ENCODE measurements around the gene XRCC5.

XRCC5 gene

DNA sequence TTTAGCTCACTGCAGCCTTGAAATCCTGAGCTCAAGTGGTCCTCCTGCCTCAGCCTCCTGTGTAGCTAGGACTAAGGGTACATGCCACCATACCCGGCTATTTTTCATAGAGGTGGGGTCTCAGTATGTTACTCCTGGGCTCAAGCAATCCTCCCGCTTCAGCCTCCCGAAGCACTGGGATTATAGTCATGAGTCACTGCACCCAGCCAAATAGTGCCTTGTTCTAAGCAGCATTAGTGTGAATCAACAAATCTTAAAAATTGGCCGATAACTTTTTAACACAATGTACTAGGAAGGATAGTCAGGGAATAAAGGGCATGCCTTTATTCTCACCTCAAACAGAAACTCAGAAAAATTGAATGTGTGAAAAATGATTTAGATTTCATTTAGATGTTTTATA, 51.6 kb downstream of the XRCC5 start:
- H3K27ac ChIP-seq: no peak overlapping the region
- H3K9me3 ChIP-seq (ENCODE audit: low read depth, low read length): no peaks in the 10 kb centered on the region
- no peak for DNase-seq (ENCODE audit: low read depth, low spot score)
- TF ChIP-seq POLR2AphosphoS5 (IDR thresholded peaks at IDR 0.05; ENCODE audit: borderline replicate concordance, low read depth, low read length) (no peak), EZH2 (IDR thresholded peaks at IDR 0.05) (no peak), FOXP2 (optimal IDR thresholded peaks at IDR 0.05; ENCODE audit: control extremely low read depth, extremely low read length, insufficient read depth) (no peak)
- H3K9ac ChIP-seq (ENCODE audit: insufficient read length): no peak overlapping the region
- H3K36me3 ChIP-seq (ENCODE audit: insufficient read depth, low read length): peaks cover 97% of the 10 kb centered on the region
- H3K4me3 ChIP-seq: no peak overlapping the region

DNA sequence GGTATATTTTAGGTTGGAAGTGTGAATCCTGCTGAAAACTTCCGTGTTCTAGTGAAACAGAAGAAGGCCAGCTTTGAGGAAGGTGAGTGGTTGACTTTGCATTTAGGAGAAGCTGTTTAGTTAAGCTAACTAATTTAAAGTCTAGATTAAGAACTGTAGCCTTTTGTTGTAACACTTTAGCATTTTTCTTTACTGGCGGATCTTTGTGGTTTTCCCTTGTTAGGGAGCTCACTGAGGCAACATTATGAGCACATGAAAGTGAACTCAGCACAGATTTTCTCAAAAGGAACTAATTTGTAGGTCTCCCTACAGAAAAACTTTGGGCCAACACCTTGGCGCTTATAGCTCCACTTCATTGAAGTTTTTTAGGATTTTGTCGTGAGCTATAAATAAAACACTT, 52.8 kb downstream of the XRCC5 start:
- Histone ChIP-seq H3K36me3 (ENCODE audit: insufficient read depth, low read length) (peaks cover 97% of the 10 kb centered on the region), H3K27ac (no peak overlapping the region; the same call in 1 of the 2 replicates), H3K9me3 (ENCODE audit: low read depth, low read length) (no peaks in the 10 kb centered on the region), H3K9ac (ENCODE audit: insufficient read length) (no peak overlapping the region), H3K4me3 (no peak overlapping the region)
- DNase-seq (ENCODE audit: low read depth, low spot score): no peak
- TF ChIP-seq POLR2AphosphoS5 (IDR thresholded peaks at IDR 0.05; ENCODE audit: borderline replicate concordance, low read depth, low read length) (no peak), EZH2 (IDR thresholded peaks at IDR 0.05) (no peak), FOXP2 (optimal IDR thresholded peaks at IDR 0.05; ENCODE audit: control extremely low read depth, extremely low read length, insufficient read depth) (no peak)

DNA sequence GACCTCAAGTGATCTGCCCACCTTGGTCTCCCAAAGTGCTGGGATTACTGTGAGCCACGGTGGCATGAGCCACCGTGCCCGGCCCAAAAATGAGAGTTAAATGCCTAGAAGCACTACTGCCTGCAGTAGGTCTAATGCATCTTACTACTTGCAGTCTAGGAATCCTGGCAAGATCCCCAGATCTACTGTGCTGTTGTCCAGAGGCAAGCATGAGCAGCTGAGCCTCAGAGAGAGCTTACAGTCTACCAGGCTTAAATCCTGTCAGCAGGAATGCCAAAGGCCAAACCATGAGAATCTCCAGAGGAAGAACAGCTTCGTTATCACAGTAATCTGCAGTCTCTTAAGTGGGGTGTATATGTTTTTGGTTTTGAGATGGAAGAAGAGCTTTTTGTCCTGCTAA, 54.4 kb downstream of the XRCC5 start:
- Histone ChIP-seq H3K4me3 (no peak overlapping the region), H3K36me3 (ENCODE audit: insufficient read depth, low read length) (peaks cover 96% of the 10 kb centered on the region), H3K9me3 (ENCODE audit: low read depth, low read length) (no peaks in the 10 kb centered on the region), H3K9ac (ENCODE audit: insufficient read length) (no peak overlapping the region), H3K27ac (no peak overlapping the region; the same call in 1 of the 2 replicates)
- TF ChIP-seq EZH2 (IDR thresholded peaks at IDR 0.05) (no peak), POLR2AphosphoS5 (IDR thresholded peaks at IDR 0.05; ENCODE audit: borderline replicate concordance, low read depth, low read length) (no peak), FOXP2 (optimal IDR thresholded peaks at IDR 0.05; ENCODE audit: control extremely low read depth, extremely low read length, insufficient read depth) (no peak)
- no peak for DNase-seq (ENCODE audit: low read depth, low spot score)

DNA sequence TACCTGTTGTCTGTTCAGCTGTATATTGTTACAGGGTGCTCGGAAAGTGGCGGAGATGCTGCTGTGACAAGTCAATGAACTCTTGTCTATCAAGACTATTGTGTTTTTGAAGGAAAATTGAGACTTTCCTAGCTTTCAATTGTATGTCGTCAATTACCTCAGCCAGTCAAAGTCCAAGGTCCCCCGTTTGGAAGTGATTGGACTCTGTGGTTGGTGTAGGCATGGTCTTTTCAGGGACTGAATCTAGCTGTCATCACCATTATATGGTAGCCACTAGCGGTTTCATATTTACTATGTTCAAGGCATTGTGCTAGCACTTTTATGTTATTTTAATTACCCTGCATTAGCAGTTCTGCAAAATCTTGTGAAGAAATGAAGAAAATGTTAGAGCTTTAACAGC, 54.9 kb downstream of the XRCC5 start:
- Histone ChIP-seq H3K9me3 (ENCODE audit: low read depth, low read length) (no peaks in the 10 kb centered on the region), H3K9ac (ENCODE audit: insufficient read length) (no peak overlapping the region), H3K27ac (peak overlapping the region; percentile 7; the same call in 1 of the 2 replicates), H3K4me3 (no peak overlapping the region), H3K36me3 (ENCODE audit: insufficient read depth, low read length) (peaks cover 98% of the 10 kb centered on the region)
- no peak for DNase-seq (ENCODE audit: low read depth, low spot score)
- TF ChIP-seq POLR2AphosphoS5 (IDR thresholded peaks at IDR 0.05; ENCODE audit: borderline replicate concordance, low read depth, low read length): no peak
- no peak for TF ChIP-seq FOXP2 (optimal IDR thresholded peaks at IDR 0.05; ENCODE audit: control extremely low read depth, extremely low read length, insufficient read depth)
- TF ChIP-seq EZH2 (IDR thresholded peaks at IDR 0.05): no peak

DNA sequence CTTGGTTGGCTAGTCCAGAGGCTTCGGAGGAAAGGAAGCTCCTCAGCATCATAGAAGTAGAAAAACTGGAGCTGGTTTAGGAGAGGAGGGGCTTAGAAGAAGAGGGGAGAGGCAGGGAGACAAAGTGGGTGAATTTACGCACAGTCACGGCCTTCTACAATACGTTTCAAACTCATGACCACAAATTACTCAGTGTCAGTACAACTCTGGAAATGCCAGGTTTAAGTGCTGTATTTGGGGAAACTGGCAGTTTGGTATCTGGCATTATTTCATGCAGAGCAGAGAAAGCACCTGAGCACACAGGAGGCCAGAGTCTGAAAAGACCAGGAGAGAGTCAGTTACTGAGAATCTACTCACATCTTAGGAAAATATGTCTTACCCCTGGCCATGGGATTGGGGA, 55.4 kb downstream of the XRCC5 start:
- Histone ChIP-seq H3K4me3 (no peak overlapping the region), H3K9me3 (ENCODE audit: low read depth, low read length) (no peaks in the 10 kb centered on the region), H3K36me3 (ENCODE audit: insufficient read depth, low read length) (peaks cover 97% of the 10 kb centered on the region), H3K9ac (ENCODE audit: insufficient read length) (no peak overlapping the region), H3K27ac (no peak overlapping the region)
- no peak for TF ChIP-seq FOXP2 (optimal IDR thresholded peaks at IDR 0.05; ENCODE audit: control extremely low read depth, extremely low read length, insufficient read depth)
- TF ChIP-seq EZH2 (IDR thresholded peaks at IDR 0.05): no peak
- TF ChIP-seq POLR2AphosphoS5 (IDR thresholded peaks at IDR 0.05; ENCODE audit: borderline replicate concordance, low read depth, low read length): 0 out of 2 replicates have a peak, but pooled peaks have one; percentile 20
- no peak for DNase-seq (ENCODE audit: low read depth, low spot score)

DNA sequence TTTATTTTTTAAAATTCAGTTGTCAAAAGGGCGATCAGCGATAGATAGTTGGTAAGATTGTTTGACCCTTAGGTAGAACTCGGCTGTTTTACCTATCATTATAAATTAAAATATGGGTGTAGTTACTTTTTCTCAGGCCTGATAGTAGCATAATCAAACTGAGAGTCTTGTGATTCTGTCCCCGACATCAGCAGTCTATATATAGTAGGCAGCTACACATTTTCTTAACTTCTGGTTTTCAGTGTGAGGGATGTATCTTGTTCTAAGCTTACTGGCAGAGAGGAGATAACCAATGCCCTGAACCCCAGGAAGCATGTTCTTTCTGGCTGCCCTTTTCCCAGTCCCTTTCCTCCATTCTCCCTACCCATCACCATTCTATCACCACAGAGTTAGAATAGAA, 56.6 kb downstream of the XRCC5 start:
- DNase-seq (ENCODE audit: low read depth, low spot score): no peak
- Histone ChIP-seq H3K9me3 (ENCODE audit: low read depth, low read length) (no peaks in the 10 kb centered on the region), H3K27ac (peak overlapping the region; percentile 52), H3K36me3 (ENCODE audit: insufficient read depth, low read length) (peaks cover 86% of the 10 kb centered on the region), H3K9ac (ENCODE audit: insufficient read length) (no peak overlapping the region), H3K4me3 (no peak overlapping the region)
- TF ChIP-seq EZH2 (IDR thresholded peaks at IDR 0.05) (no peak), FOXP2 (optimal IDR thresholded peaks at IDR 0.05; ENCODE audit: control extremely low read depth, extremely low read length, insufficient read depth) (no peak), POLR2AphosphoS5 (IDR thresholded peaks at IDR 0.05; ENCODE audit: borderline replicate concordance, low read depth, low read length) (no peak)

DNA sequence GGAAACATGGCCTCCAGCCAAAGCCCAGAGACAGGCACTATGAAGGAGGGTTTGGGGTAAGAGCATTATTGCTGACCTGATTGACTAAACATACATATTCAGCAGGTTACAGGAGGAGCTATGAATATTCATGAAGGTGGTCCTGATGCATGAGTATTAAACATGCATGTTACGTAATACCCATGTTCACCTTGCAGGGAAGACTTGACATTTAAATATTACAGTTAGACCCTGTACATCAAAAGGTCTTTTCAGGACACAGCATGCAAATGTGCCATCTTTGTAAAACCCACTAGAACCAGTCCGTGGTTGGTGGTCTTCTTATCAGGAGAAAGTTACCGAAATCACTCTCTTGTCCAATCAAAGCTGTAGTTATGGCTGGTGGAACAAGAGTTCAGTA, 59.9 kb downstream of the XRCC5 start:
- no peaks in the 10 kb centered on the region for H3K9me3 ChIP-seq (ENCODE audit: low read depth, low read length)
- peak overlapping the region; percentile 32 for H3K27ac ChIP-seq
- peaks cover 78% of the 10 kb centered on the region for H3K36me3 ChIP-seq (ENCODE audit: insufficient read depth, low read length)
- DNase-seq (ENCODE audit: low read depth, low spot score): no peak
- H3K4me3 ChIP-seq: no peak overlapping the region
- no peak overlapping the region for H3K9ac ChIP-seq (ENCODE audit: insufficient read length)
- no peak for TF ChIP-seq FOXP2 (optimal IDR thresholded peaks at IDR 0.05; ENCODE audit: control extremely low read depth, extremely low read length, insufficient read depth)
- no peak for TF ChIP-seq EZH2 (IDR thresholded peaks at IDR 0.05)
- no peak for TF ChIP-seq POLR2AphosphoS5 (IDR thresholded peaks at IDR 0.05; ENCODE audit: borderline replicate concordance, low read depth, low read length)

DNA sequence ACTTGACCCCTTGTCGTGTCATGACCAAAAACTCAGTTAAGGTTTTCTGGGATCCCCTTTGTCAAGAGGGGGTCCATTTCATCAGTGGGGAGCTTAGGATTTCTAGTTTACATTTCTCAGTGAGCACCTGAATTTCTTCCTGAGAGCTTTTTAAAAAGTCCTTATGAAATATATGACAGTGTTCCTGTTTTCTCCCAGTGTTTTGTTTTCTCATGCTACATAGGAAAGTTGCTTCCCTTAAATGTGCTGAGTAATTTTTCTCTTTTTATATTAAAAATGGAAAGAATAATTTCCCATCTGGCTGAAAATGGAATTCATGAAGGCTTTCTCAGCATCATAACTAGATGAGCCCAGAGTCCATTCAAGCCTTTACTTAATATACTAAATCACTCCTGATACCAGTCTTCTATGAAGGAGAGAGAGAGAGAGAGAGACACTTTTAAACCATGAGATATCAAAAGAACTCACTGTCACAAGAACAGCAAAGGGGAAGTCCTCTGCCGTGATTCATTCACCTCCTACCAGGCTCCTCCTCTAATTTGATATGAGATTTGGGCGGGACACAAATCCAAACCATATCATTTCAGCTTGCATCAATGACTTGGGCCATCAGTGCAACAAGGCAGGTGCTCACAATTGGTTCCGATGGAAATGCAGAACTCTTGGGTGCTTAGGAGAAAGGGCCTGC, 61.1 kb downstream of the XRCC5 start:
- Histone ChIP-seq H3K4me3 (peak overlapping the region; percentile 62), H3K36me3 (ENCODE audit: insufficient read depth, low read length) (peaks cover 78% of the 10 kb centered on the region), H3K27ac (peak overlapping the region; percentile 86), H3K9me3 (ENCODE audit: low read depth, low read length) (no peaks in the 10 kb centered on the region), H3K9ac (ENCODE audit: insufficient read length) (no peak overlapping the region)
- TF ChIP-seq POLR2AphosphoS5 (IDR thresholded peaks at IDR 0.05; ENCODE audit: borderline replicate concordance, low read depth, low read length) (no peak), FOXP2 (optimal IDR thresholded peaks at IDR 0.05; ENCODE audit: control extremely low read depth, extremely low read length, insufficient read depth) (no peak), EZH2 (IDR thresholded peaks at IDR 0.05) (no peak)
- DNase-seq (ENCODE audit: low read depth, low spot score): no peak
